A549 (cell line): ENCODE data around the gene NRXN3.

ENCODE experiments used
- HOXA7 ChIP-seq: fragments of 250-450 bp; sonication (Bioruptor Pico); IDR thresholded peaks from 2 replicates; pipeline ENCODE4 v1.5.0; 2020; ENCODE audit warnings: mild to moderate bottlenecking, moderate library complexity
- MAFK ChIP-seq: fragments of 450-650 bp; IDR thresholded peaks from 2 replicates; pipeline ENCODE4 v1.6.1; 2014; ENCODE audit not compliant: partially characterized antibody
- RAD21 ChIP-seq, 2 experiments: fragments of >200 bp in 1 of 2; sonication (Bioruptor Twin) in 1 of 2; formaldehyde crosslinking in 1 of 2; IDR thresholded peaks in 1 of 2; conservative IDR thresholded peaks in 1 of 2; 2 replicates in 1 of 2; 3 replicates in 1 of 2; pipeline ENCODE4 v1.6.1; 2012 to 2018; ENCODE audit warnings: inconsistent platforms in 1 of 2
- ZC3H11A ChIP-seq: fragments of 450-650 bp; IDR thresholded peaks from 2 replicates; pipeline ENCODE4 v1.6.1; 2014; ENCODE audit warnings: antibody characterized with exemption, mild to moderate bottlenecking

DNA sequence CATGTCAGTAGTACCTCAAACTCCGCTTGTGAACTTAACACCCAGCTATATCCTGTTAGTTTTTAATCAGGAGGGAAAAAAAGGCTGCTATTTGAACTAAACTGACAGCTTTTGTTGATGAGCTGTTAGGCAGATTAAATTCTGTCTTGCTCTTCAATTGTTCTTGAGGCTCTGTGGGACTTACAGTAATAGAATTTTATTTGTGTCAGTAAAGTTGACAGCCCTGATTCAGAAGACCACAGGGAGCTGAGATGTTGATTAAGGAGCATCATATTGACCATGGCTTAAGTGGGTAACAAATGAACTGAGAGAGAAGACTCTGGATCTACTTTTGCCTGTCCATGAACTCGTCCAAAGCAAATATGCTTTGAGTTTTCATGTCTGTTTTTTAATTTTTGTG, 1418.2 kb downstream of the NRXN3 start:
- no peak for TF ChIP-seq HOXA7 (CRISPR knock-in tag)
- TF ChIP-seq RAD21 (conservative IDR thresholded peaks at IDR 0.05 in 1 of 2, IDR thresholded peaks at IDR 0.05 in 1 of 2), result no peak
- no peak for TF ChIP-seq MAFK
- no peak for TF ChIP-seq ZC3H11A
